Sigmoid colon (tissue), 7 donors: ENCODE results near the gene RBFOX2. TPM values are rescaled to one million over a fixed set of nuclear protein-coding genes. Genes with fewer than 3 reads are reported as not detected.
"Not testable (repeated sequence)": the region's sequence is repeated elsewhere in the genome, so short reads cannot be mapped to it uniquely, and the experiment has no call there.

Experiments used
- DNase-seq: peaks from one replicate; pipeline ENCODE4 v3.0.0-alpha.2; 2019
- H3K27ac ChIP-seq, 4 donors: fragments of 200-600 bp; sonication (generic); one replicate each; pipeline ENCODE4 v1.5.1; 2016 to 2019; ENCODE audit warnings: mild to moderate bottlenecking in 1 of 4
- H3K27me3 ChIP-seq, 3 donors: fragments of 200-600 bp; sonication (generic); one replicate each; pipeline ENCODE4 v1.5.1; 2019; ENCODE audit warnings: mild to moderate bottlenecking in 1 of 3
- H3K36me3 ChIP-seq, 4 donors: fragments of 200-600 bp; sonication (generic); one replicate each; pipeline ENCODE4 v1.5.1; 2016 to 2019
- H3K4me1 ChIP-seq, 4 donors: fragments of 200-600 bp; sonication (generic); one replicate each; pipeline ENCODE4 v1.5.1; 2017 to 2019
- H3K4me3 ChIP-seq, 4 donors: fragments of 200-600 bp; sonication (generic); one replicate each; pipeline ENCODE4 v1.5.1; 2017 to 2019; ENCODE audit warnings: mild to moderate bottlenecking in 2 of 4, moderate library complexity in 1 of 4
- H3K9me3 ChIP-seq, 4 donors: fragments of 200-600 bp in 3 of 4; sonication (generic) in 3 of 4; one replicate each; pipeline versions ENCODE4 v1.5.1 to v1.6.1; 2013 to 2019
- EP300 ChIP-seq, 4 donors: sonication (generic); formaldehyde crosslinking; IDR thresholded peaks; one replicate each; pipeline ENCODE4 v1.6.1; 2017; ENCODE audit warnings: antibody characterized with exemption in 4 of 4
- POLR2A ChIP-seq, 2 donors: fragments of 450-650 bp; IDR thresholded peaks; one replicate each; pipeline ENCODE4 v1.6.1; 2016; ENCODE audit warnings: antibody characterized with exemption in 2 of 2, mild to moderate bottlenecking in 2 of 2, moderate library complexity in 2 of 2
- POLR2AphosphoS5 ChIP-seq, 4 donors: sonication (generic); formaldehyde crosslinking; IDR thresholded peaks; one replicate each; pipeline ENCODE4 v1.6.1; 2017; ENCODE audit warnings: antibody characterized with exemption in 4 of 4
- WGBS, 2 donors: extraction: QIAGEN DNeasy Blood & Tissue Kit; methylation state at CpG; one replicate each; pipeline ENCODE4 v1.1.7; 2013; 5-methylcytosine and 5-hydroxymethylcytosine counted together
- intact Hi-C: fragments of 100-400 bp; cut with DNase I; formaldehyde crosslinking; loops from one replicate; pipeline ENCODE4 v1.15.1; 2023
- polyA plus RNA-seq, 3 donors: library from polyadenylated mRNA; stranded (reverse); fragments of 200-250 nt; gene quantifications; one replicate each; pipeline ENCODE4 v1.2.3, GENCODE V29; 2013
- total RNA-seq, 4 donors: library from RNA; depleted of rRNA; stranded (reverse); fragments of >200 nt; gene quantifications; one replicate each; pipeline ENCODE4 v1.1.0, GENCODE V29; 2016
- TF ChIP-seq, protein P1 (sequence below), 4 experiments: fragments of 450-650 bp in 3 of 4; fragments of 200-600 bp in 1 of 4; IDR thresholded peaks; one replicate each; pipeline ENCODE4 v1.5.1; 2016 to 2019; ENCODE audit warnings: antibody characterized with exemption in 4 of 4, mild to moderate bottlenecking in 3 of 4, moderate library complexity in 2 of 4
- donor health status: healthy with polysubstance abuse.
- donor health status: Bipolar disorder and iron deficiency.
- donor health status: healthy.

Gene RBFOX2, protein sequence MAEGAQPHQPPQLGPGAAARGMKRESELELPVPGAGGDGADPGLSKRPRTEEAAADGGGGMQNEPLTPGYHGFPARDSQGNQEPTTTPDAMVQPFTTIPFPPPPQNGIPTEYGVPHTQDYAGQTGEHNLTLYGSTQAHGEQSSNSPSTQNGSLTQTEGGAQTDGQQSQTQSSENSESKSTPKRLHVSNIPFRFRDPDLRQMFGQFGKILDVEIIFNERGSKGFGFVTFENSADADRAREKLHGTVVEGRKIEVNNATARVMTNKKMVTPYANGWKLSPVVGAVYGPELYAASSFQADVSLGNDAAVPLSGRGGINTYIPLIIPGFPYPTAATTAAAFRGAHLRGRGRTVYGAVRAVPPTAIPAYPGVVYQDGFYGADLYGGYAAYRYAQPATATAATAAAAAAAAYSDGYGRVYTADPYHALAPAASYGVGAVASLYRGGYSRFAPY
- 100 to 1,000 TPM; 138 to 164 (median 148) TPM for total RNA-seq
- polyA plus RNA-seq, result 10 to 100 TPM; 11.6 to 32.4 (median 15.6) TPM

DNA sequence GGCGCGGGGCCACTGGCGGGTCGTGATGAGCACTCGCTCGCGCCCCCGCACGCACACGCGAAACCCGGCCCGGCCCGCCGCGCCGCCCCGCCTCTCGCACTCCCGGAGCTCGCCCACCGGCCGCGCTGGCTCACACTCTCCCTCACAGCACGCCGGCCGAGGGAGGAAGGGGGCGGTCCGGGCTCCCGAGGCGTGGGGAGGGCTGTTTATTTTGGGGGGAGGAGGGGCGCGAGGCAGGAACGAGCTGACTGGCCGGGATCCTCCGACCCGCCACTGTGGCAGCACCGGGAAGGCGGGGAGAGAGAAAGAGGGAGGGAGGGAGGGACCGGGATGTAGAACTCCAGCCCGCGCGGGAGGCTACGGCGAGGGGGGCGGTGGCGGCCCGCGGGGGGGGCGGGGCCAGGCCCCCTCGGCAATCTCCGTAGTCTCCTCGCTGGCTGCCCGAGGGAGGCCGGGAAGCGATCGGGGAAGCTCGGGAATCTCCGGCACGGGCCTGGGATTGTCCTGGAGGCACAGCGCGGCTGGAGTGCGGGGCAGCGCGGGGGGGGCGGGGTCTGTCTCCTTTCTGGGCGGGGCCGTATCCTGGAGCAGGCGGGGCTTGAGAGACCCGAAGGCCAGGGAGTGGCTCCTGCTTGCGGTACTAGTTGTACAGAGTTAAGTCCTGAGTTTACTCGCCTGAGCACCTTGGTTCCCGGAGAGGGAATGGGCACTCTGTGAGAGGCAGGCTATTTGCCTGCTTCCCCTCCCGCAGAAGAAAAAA, at the start of gene RBFOX2:
RBFOX2 (minus strand) TSS at position 179 of the 760 bp plus-strand sequence. CDS start 399 bp downstream, outside the sequence.
- DNase-seq, result peak; percentile 99
- 1% methylated on average over 74 of the region's 74 CpGs for WGBS, 2 donors

DNA sequence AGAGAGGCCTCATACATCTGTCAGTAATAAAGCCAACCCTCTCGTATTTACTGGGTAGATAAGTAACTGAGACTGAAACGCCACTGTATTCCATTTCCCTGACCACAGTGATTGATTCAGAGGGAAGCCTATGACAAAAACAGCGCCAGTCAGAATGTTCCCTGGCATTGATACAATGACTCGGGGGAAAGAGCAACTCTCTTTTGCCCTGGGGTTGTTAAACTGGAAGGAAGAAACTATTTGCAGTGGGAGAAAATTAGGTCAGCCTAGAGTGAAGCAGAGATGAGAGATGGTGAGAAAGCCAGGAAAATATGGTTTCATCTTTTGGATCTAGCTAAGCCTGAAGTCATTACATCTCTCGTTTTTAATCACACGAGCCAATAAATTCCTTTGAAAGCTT, 48.6 kb upstream of the RBFOX2 start:
- H3K9me3 ChIP-seq, result no peaks in the 10 kb centered on the region
- peaks cover 0 to 22% (median 9%) of the 10 kb centered on the region in 4 donors for H3K4me1 ChIP-seq
- no peaks in the 10 kb centered on the region for H3K27me3 ChIP-seq
- TF ChIP-seq POLR2AphosphoS5 (IDR thresholded peaks at IDR 0.05) (peak in 1 of 4 donors; percentile 42), EP300 (IDR thresholded peaks at IDR 0.05) (no peak)
- TF ChIP-seq, protein P1, sequence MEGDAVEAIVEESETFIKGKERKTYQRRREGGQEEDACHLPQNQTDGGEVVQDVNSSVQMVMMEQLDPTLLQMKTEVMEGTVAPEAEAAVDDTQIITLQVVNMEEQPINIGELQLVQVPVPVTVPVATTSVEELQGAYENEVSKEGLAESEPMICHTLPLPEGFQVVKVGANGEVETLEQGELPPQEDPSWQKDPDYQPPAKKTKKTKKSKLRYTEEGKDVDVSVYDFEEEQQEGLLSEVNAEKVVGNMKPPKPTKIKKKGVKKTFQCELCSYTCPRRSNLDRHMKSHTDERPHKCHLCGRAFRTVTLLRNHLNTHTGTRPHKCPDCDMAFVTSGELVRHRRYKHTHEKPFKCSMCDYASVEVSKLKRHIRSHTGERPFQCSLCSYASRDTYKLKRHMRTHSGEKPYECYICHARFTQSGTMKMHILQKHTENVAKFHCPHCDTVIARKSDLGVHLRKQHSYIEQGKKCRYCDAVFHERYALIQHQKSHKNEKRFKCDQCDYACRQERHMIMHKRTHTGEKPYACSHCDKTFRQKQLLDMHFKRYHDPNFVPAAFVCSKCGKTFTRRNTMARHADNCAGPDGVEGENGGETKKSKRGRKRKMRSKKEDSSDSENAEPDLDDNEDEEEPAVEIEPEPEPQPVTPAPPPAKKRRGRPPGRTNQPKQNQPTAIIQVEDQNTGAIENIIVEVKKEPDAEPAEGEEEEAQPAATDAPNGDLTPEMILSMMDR (IDR thresholded peaks at IDR 0.05), result no peak
- WGBS, 2 donors, result 27 to 69% methylated on average over 6 of the region's 6 CpGs
- no peak for DNase-seq
- H3K4me3 ChIP-seq, result no peak overlapping the region
- no peaks in the 10 kb centered on the region for H3K36me3 ChIP-seq
- intact Hi-C loops, result no loop called here
- peak overlapping the region; percentile 55 to 73 (median 62) for H3K27ac ChIP-seq

More for the DNA sequence above, at the start of gene RBFOX2:
- peaks cover 0 to 3% (median 0%) of the 10 kb centered on the region in 4 donors for H3K36me3 ChIP-seq
- no peaks in the 10 kb centered on the region for H3K27me3 ChIP-seq
- peaks cover 0 to 39% (median 27%) of the 10 kb centered on the region in 4 donors for H3K4me1 ChIP-seq
- TF ChIP-seq, protein P1 (IDR thresholded peaks at IDR 0.05), result no peak
- TF ChIP-seq POLR2AphosphoS5 (IDR thresholded peaks at IDR 0.05), result peak; percentile 78 to 87 (median 84)
- peak within 1 kb of the TSS; percentile 64 to 95 (median 84) for H3K4me3 ChIP-seq
- peak within 1 kb of the TSS; percentile 90 to 98 (median 97) for H3K27ac ChIP-seq
- no peaks in the 10 kb centered on the region for H3K9me3 ChIP-seq
- intact Hi-C loops, result loop anchor here (2.0 to 5.0 kb wide), 5 partner anchors 36 to 192 kb away; no protein-coding TSS in a partner anchor

DNA sequence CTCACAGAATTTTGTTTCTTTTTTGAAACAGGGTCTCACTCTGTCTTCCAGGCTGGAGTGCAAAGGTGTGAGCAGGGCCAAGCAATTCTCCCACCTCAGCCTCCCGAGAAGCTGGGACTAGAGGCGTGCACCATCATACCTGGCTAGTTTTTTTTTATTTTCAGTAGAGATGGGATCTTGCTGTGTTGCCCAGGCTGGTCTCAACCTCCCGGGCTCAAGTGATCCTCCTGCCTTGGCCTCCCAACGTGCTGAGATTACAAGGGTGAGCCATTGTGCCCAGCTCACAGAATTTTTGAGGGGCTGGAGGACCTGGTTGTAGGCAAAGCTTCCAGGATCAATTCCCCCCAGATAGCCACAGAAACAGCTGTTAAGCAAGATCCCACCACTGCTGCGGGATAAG, 47.1 kb upstream of the RBFOX2 start:
- TF ChIP-seq EP300 (IDR thresholded peaks at IDR 0.05) (no peak), POLR2AphosphoS5 (IDR thresholded peaks at IDR 0.05) (no peak)
- Histone ChIP-seq H3K27ac (no peak overlapping the region), H3K4me1 (peaks cover 0 to 13% (median 6%) of the 10 kb centered on the region in 4 donors), H3K36me3 (no peaks in the 10 kb centered on the region), H3K27me3 (no peaks in the 10 kb centered on the region), H3K9me3 (no peaks in the 10 kb centered on the region), H3K4me3 (no peak overlapping the region)
- intact Hi-C loops, result no loop called here
- WGBS, 2 donors, result 93% methylated on average over 5 of the region's 5 CpGs
- DNase-seq, result no peak

DNA sequence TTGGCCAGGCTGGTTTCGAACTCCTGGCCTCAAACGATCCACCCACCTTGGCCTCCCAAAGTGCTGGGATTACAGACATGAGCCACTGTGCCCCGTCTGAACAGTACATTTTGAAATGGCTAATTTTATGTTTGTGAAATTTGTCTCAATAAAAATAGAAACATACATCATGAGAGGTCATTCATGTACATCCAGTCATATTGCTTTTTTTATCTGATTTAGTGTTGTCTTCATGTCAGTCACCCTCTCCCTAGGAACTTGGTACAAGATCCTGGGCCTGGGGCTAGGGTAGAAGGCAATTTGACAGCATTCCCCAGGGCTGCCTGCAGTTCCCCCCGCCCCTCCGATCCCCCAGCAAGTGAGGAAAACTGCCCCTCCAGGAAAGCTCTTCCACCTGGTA, 46.6 kb upstream of the RBFOX2 start:
- Histone ChIP-seq H3K27me3 (no peaks in the 10 kb centered on the region), H3K36me3 (no peaks in the 10 kb centered on the region), H3K4me1 (peaks cover 0 to 11% (median 3%) of the 10 kb centered on the region in 4 donors), H3K4me3 (no peak overlapping the region), H3K27ac (no peak overlapping the region), H3K9me3 (no peaks in the 10 kb centered on the region)
- 88 to 93% methylated on average over 5 of the region's 5 CpGs for WGBS, 2 donors
- no peak for DNase-seq
- TF ChIP-seq, protein P1 (IDR thresholded peaks at IDR 0.05), result no peak
- no peak for TF ChIP-seq POLR2A (IDR thresholded peaks at IDR 0.05)
- intact Hi-C loops, result no loop called here

DNA sequence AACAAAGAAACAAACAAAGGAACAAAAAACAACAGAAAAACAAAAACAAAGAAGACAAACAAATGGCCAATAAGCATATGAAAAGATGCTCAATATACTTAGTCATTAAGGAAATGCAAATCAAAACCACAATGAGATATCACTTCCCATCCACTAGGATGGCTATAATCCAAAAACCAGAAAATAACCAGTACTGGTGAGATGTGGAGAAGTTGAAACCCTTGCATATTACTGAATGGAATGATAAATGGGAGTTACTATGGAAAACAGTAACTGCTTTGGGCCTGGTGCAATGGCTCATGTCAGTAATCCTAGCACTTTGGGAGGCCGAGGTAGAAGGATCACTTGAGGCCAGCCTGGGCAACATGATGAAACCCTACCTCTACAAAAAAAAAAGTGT, 44.9 kb upstream of the RBFOX2 start:
- no peak overlapping the region for H3K4me3 ChIP-seq
- H3K36me3 ChIP-seq, result no peaks in the 10 kb centered on the region
- H3K27ac ChIP-seq, result no peak overlapping the region
- peaks cover 0 to 11% (median 3%) of the 10 kb centered on the region in 4 donors for H3K4me1 ChIP-seq
- no peaks in the 10 kb centered on the region for H3K27me3 ChIP-seq
- H3K9me3 ChIP-seq, result no peaks in the 10 kb centered on the region
- intact Hi-C loops, result no loop called here
- 93 to 94% methylated on average over 1 of the region's 1 CpG for WGBS, 2 donors
- peak; percentile 8 for DNase-seq
- TF ChIP-seq POLR2AphosphoS5 (IDR thresholded peaks at IDR 0.05) (no peak), EP300 (IDR thresholded peaks at IDR 0.05) (no peak), POLR2A (IDR thresholded peaks at IDR 0.05) (no peak)
- TF ChIP-seq, protein P1 (IDR thresholded peaks at IDR 0.05), result no peak

DNA sequence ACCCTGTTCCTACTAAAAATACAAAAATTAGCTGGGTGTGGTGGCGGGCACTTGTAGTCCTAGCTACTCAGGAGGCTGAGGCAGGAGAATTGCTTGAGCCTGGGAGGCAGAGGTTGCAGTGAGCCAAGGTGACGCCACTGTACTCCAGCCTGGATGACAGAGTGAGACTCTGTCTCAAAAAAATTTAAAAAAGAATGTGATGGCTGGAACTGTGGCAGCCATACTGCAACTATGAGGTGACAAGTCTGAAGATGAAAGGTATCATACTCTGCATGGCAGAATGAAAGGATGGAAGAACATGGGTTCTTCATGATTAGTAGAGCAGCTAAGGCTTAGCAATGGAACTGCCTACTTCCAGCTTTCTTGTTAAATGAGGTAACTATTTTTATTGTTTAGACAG, 42.0 kb upstream of the RBFOX2 start:
- H3K27me3 ChIP-seq, H3K9me3 ChIP-seq, DNase-seq, H3K4me3 ChIP-seq, H3K36me3 ChIP-seq, intact Hi-C loops, H3K27ac ChIP-seq: not testable (repeated sequence)
- peaks cover 0 to 14% (median 10%) of the 10 kb centered on the region in 4 donors for H3K4me1 ChIP-seq
- WGBS, 2 donors, result 97% methylated on average over 2 of the region's 2 CpGs
